ENCODE data around the gene SHISA3.

SHISA3 gene

DNA sequence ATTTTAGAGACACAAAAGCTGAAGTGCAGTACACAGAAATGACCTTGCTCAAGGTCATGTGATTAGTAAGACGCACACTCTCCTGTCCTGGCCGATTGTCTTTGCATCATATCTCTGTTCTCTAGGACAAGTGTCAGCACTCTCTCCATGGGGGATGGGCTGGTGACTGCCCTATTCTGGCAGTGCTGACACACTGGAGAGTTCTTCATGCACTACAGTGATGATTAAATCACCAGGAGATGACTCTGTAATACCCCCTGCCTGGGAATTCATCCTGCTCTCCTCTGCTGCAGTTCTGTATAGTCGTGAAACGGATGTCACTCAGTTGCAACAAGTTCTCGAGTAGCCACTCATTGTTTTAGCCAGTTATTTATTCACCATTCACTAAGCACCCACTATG lies 5.3 kb upstream of the SHISA3 start:
- ATAC-seq, result peak; percentile 56; the same call in 2 of the 3 replicates
- TF ChIP-seq ZNF70 (CRISPR knock-in tag; IDR thresholded peaks at IDR 0.05) (no peak), GLIS3 (CRISPR knock-in tag; IDR thresholded peaks at IDR 0.05) (no peak), PPARA (CRISPR knock-in tag; IDR thresholded peaks at IDR 0.05; ENCODE audit: borderline replicate concordance) (no peak), ZFP3 (CRISPR knock-in tag; IDR thresholded peaks at IDR 0.05) (no peak), ISL1 (CRISPR knock-in tag; IDR thresholded peaks at IDR 0.05) (no peak), ZNF565 (CRISPR knock-in tag; conservative IDR thresholded peaks at IDR 0.05; ENCODE audit: low read depth) (no peak), OSR1 (CRISPR knock-in tag; IDR thresholded peaks at IDR 0.05) (no peak), ESRRG (CRISPR knock-in tag; IDR thresholded peaks at IDR 0.05) (no peak), TOX (CRISPR knock-in tag; IDR thresholded peaks at IDR 0.05; ENCODE audit: borderline replicate concordance) (no peak), ZFP30 (CRISPR knock-in tag; IDR thresholded peaks at IDR 0.05) (no peak), TCF4 (CRISPR knock-in tag; IDR thresholded peaks at IDR 0.05; ENCODE audit: borderline replicate concordance) (no peak), RARB (CRISPR knock-in tag; IDR thresholded peaks at IDR 0.05) (no peak), CSDC2 (CRISPR knock-in tag; IDR thresholded peaks at IDR 0.05) (no peak), SNAI2 (CRISPR knock-in tag; IDR thresholded peaks at IDR 0.05) (no peak)
- TF ChIP-seq, protein P1, sequence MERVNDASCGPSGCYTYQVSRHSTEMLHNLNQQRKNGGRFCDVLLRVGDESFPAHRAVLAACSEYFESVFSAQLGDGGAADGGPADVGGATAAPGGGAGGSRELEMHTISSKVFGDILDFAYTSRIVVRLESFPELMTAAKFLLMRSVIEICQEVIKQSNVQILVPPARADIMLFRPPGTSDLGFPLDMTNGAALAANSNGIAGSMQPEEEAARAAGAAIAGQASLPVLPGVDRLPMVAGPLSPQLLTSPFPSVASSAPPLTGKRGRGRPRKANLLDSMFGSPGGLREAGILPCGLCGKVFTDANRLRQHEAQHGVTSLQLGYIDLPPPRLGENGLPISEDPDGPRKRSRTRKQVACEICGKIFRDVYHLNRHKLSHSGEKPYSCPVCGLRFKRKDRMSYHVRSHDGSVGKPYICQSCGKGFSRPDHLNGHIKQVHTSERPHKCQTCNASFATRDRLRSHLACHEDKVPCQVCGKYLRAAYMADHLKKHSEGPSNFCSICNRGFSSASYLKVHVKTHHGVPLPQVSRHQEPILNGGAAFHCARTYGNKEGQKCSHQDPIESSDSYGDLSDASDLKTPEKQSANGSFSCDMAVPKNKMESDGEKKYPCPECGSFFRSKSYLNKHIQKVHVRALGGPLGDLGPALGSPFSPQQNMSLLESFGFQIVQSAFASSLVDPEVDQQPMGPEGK (CRISPR knock-in tag; IDR thresholded peaks at IDR 0.05; ENCODE audit: borderline replicate concordance), result no peak
- TF ChIP-seq, protein P2, sequence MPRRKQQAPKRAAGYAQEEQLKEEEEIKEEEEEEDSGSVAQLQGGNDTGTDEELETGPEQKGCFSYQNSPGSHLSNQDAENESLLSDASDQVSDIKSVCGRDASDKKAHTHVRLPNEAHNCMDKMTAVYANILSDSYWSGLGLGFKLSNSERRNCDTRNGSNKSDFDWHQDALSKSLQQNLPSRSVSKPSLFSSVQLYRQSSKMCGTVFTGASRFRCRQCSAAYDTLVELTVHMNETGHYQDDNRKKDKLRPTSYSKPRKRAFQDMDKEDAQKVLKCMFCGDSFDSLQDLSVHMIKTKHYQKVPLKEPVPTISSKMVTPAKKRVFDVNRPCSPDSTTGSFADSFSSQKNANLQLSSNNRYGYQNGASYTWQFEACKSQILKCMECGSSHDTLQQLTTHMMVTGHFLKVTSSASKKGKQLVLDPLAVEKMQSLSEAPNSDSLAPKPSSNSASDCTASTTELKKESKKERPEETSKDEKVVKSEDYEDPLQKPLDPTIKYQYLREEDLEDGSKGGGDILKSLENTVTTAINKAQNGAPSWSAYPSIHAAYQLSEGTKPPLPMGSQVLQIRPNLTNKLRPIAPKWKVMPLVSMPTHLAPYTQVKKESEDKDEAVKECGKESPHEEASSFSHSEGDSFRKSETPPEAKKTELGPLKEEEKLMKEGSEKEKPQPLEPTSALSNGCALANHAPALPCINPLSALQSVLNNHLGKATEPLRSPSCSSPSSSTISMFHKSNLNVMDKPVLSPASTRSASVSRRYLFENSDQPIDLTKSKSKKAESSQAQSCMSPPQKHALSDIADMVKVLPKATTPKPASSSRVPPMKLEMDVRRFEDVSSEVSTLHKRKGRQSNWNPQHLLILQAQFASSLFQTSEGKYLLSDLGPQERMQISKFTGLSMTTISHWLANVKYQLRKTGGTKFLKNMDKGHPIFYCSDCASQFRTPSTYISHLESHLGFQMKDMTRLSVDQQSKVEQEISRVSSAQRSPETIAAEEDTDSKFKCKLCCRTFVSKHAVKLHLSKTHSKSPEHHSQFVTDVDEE (CRISPR knock-in tag; IDR thresholded peaks at IDR 0.05), result no peak
- TF ChIP-seq, protein P3, sequence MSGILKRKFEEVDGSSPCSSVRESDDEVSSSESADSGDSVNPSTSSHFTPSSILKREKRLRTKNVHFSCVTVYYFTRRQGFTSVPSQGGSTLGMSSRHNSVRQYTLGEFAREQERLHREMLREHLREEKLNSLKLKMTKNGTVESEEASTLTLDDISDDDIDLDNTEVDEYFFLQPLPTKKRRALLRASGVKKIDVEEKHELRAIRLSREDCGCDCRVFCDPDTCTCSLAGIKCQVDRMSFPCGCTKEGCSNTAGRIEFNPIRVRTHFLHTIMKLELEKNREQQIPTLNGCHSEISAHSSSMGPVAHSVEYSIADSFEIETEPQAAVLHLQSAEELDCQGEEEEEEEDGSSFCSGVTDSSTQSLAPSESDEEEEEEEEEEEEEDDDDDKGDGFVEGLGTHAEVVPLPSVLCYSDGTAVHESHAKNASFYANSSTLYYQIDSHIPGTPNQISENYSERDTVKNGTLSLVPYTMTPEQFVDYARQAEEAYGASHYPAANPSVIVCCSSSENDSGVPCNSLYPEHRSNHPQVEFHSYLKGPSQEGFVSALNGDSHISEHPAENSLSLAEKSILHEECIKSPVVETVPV (CRISPR knock-in tag; IDR thresholded peaks at IDR 0.05), result no peak

DNA sequence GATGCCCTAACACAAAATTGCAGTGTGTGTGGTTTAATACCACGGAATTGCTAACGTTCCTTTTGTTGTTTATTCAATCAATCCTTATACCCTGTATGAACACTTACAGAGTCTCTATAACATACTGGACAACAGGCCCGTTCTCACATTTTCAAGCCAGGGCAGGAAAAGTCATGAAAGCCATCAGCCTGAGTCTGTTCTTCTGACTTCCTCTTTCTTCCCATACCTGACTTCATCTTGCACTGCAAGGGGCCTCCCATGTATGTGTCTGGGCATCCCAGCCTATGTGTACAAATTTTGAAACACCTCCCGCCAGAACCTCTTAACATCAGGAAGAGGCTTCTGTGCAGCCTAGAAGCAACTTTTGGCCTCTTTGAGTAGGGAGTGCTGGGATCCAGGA lies 4.9 kb upstream of the SHISA3 start:
- ATAC-seq, result no peak
- TF ChIP-seq TOX (CRISPR knock-in tag; IDR thresholded peaks at IDR 0.05; ENCODE audit: borderline replicate concordance) (no peak), GLIS3 (CRISPR knock-in tag; IDR thresholded peaks at IDR 0.05) (no peak), ZNF8 (CRISPR knock-in tag; IDR thresholded peaks at IDR 0.05) (no peak), OSR1 (CRISPR knock-in tag; IDR thresholded peaks at IDR 0.05) (no peak), ESRRG (CRISPR knock-in tag; IDR thresholded peaks at IDR 0.05) (no peak), TCF4 (CRISPR knock-in tag; IDR thresholded peaks at IDR 0.05; ENCODE audit: borderline replicate concordance) (no peak), ZFP30 (CRISPR knock-in tag; IDR thresholded peaks at IDR 0.05) (no peak), ARNTL (CRISPR knock-in tag; IDR thresholded peaks at IDR 0.05; ENCODE audit: borderline replicate concordance, low read depth) (no peak), PPARA (CRISPR knock-in tag; IDR thresholded peaks at IDR 0.05; ENCODE audit: borderline replicate concordance) (no peak), ZFP3 (CRISPR knock-in tag; IDR thresholded peaks at IDR 0.05) (no peak), BACH2 (CRISPR knock-in tag; IDR thresholded peaks at IDR 0.05; ENCODE audit: borderline replicate concordance) (no peak)
- TF ChIP-seq, protein P4, sequence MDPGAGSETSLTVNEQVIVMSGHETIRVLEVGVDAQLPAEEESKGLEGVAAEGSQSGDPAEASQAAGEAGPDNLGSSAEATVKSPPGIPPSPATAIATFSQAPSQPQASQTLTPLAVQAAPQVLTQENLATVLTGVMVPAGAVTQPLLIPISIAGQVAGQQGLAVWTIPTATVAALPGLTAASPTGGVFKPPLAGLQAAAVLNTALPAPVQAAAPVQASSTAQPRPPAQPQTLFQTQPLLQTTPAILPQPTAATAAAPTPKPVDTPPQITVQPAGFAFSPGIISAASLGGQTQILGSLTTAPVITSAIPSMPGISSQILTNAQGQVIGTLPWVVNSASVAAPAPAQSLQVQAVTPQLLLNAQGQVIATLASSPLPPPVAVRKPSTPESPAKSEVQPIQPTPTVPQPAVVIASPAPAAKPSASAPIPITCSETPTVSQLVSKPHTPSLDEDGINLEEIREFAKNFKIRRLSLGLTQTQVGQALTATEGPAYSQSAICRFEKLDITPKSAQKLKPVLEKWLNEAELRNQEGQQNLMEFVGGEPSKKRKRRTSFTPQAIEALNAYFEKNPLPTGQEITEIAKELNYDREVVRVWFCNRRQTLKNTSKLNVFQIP (CRISPR knock-in tag; IDR thresholded peaks at IDR 0.05; ENCODE audit: borderline replicate concordance, low read depth), result no peak
- TF ChIP-seq, protein P1 (CRISPR knock-in tag; IDR thresholded peaks at IDR 0.05; ENCODE audit: borderline replicate concordance), result no peak
- TF ChIP-seq, protein P5, sequence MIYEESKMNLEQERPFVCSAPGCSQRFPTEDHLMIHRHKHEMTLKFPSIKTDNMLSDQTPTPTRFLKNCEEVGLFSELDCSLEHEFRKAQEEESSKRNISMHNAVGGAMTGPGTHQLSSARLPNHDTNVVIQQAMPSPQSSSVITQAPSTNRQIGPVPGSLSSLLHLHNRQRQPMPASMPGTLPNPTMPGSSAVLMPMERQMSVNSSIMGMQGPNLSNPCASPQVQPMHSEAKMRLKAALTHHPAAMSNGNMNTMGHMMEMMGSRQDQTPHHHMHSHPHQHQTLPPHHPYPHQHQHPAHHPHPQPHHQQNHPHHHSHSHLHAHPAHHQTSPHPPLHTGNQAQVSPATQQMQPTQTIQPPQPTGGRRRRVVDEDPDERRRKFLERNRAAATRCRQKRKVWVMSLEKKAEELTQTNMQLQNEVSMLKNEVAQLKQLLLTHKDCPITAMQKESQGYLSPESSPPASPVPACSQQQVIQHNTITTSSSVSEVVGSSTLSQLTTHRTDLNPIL (CRISPR knock-in tag; IDR thresholded peaks at IDR 0.05; ENCODE audit: low read depth), result no peak
